H9 (cell line): ENCODE results near the gene WNT8B. TPM values are rescaled to one million over a fixed set of nuclear protein-coding genes. Genes with fewer than 3 reads are reported as not detected.

Source experiments
- DNase-seq: peaks from one replicate; pipeline ENCODE4 v3.0.0-alpha.2; 2017
- H2AFZ ChIP-seq: one replicate; pipeline ENCODE4 v1.6.1; 2013; ENCODE audit warnings: mild to moderate bottlenecking, low read length, control low read depth, moderate library complexity
- H2AK5ac ChIP-seq: 2 replicates; pipeline ENCODE4 v1.6.1; 2013; ENCODE audit warnings: low read length, control low read depth, mixed read lengths; ENCODE audit not compliant: insufficient read length
- H2BK120ac ChIP-seq: one replicate; pipeline ENCODE4 v1.6.1; 2013; ENCODE audit warnings: low read depth, mild to moderate bottlenecking, low read length, control low read depth, inconsistent platforms; ENCODE audit not compliant: poor library complexity, severe bottlenecking
- H2BK12ac ChIP-seq: 2 replicates; pipeline ENCODE4 v1.6.1; 2013; ENCODE audit warnings: low read length, control low read depth, mixed read lengths, low read depth; ENCODE audit not compliant: insufficient read length
- H2BK15ac ChIP-seq: 2 replicates; pipeline ENCODE4 v1.6.1; 2013; ENCODE audit warnings: low read depth, low read length, control low read depth
- H2BK20ac ChIP-seq: one replicate; pipeline ENCODE4 v1.6.1; 2013; ENCODE audit warnings: low read depth, mild to moderate bottlenecking, low read length, control low read depth, inconsistent platforms; ENCODE audit not compliant: poor library complexity, severe bottlenecking
- H2BK5ac ChIP-seq: 2 replicates; pipeline ENCODE4 v1.6.1; 2013; ENCODE audit warnings: low read length, control low read depth, mixed read lengths; ENCODE audit not compliant: insufficient read length
- H3K14ac ChIP-seq: 2 replicates; pipeline ENCODE4 v1.6.1; 2013; ENCODE audit warnings: low read length, control low read depth; ENCODE audit not compliant: insufficient read depth
- H3K18ac ChIP-seq: 2 replicates; pipeline ENCODE4 v1.6.1; 2013; ENCODE audit warnings: low read depth, mild to moderate bottlenecking, mixed read lengths, low read length, control low read depth; ENCODE audit not compliant: insufficient read length
- H3K23ac ChIP-seq: 2 replicates; pipeline ENCODE4 v1.6.1; 2013; ENCODE audit warnings: low read length, control low read depth, mixed read lengths, low read depth; ENCODE audit not compliant: insufficient read length
- H3K23me2 ChIP-seq: 2 replicates; pipeline ENCODE4 v1.6.1; 2013; ENCODE audit warnings: low read depth, mild to moderate bottlenecking, mixed read lengths, low read length, control low read depth; ENCODE audit not compliant: insufficient read length, poor library complexity, severe bottlenecking
- H3K27ac ChIP-seq: 2 replicates; pipeline ENCODE4 v1.5.1; 2013; ENCODE audit warnings: low read length, control low read depth, mixed read lengths, low read depth; ENCODE audit not compliant: insufficient read length
- H3K27me3 ChIP-seq: 2 replicates; pipeline ENCODE4 v1.6.1; 2013; ENCODE audit warnings: low read length, control low read depth, inconsistent platforms; ENCODE audit not compliant: insufficient read depth
- H3K4ac ChIP-seq: 2 replicates; pipeline ENCODE4 v1.6.1; 2013; ENCODE audit warnings: low read depth, mild to moderate bottlenecking, control low read depth, inconsistent platforms, low read length, moderate library complexity
- H3K4me1 ChIP-seq: 2 replicates; pipeline ENCODE4 v1.6.1; 2013; ENCODE audit warnings: low read length, control low read depth, inconsistent platforms; ENCODE audit not compliant: insufficient read depth
- H3K4me2 ChIP-seq: 2 replicates; pipeline ENCODE4 v1.6.1; 2013; ENCODE audit warnings: low read length, control low read depth, mixed read lengths; ENCODE audit not compliant: insufficient read length, insufficient read depth
- H3K56ac ChIP-seq: 2 replicates; pipeline ENCODE4 v1.6.1; 2013; ENCODE audit warnings: low read depth, mild to moderate bottlenecking, mixed read lengths, low read length, control low read depth; ENCODE audit not compliant: insufficient read length
- H3K79me1 ChIP-seq: 2 replicates; pipeline ENCODE4 v1.6.1; 2013; ENCODE audit warnings: low read depth, mild to moderate bottlenecking, moderate library complexity, low read length, control low read depth, inconsistent platforms; ENCODE audit not compliant: insufficient read depth, poor library complexity, severe bottlenecking
- H3K79me2 ChIP-seq: 2 replicates; pipeline ENCODE4 v1.6.1; 2013; ENCODE audit warnings: low read length, control low read depth, inconsistent platforms; ENCODE audit not compliant: insufficient read depth
- H3K9ac ChIP-seq: 2 replicates; pipeline ENCODE4 v1.6.1; 2013; ENCODE audit warnings: low read length, control low read depth, mixed read lengths; ENCODE audit not compliant: insufficient read length; ENCODE audit errors: extremely low read depth
- H3K9me3 ChIP-seq: one replicate; pipeline ENCODE4 v1.6.1; 2013; ENCODE audit warnings: low read depth, low read length, inconsistent platforms; ENCODE audit not compliant: control insufficient read depth
- H3T11ph ChIP-seq: one replicate; pipeline ENCODE4 v1.6.1; 2013; ENCODE audit warnings: mild to moderate bottlenecking, low read length, control low read depth, inconsistent platforms
- H4K20me1 ChIP-seq: one replicate; pipeline ENCODE4 v1.6.1; 2013; ENCODE audit not compliant: control insufficient read depth, insufficient read length, insufficient read depth
- H4K5ac ChIP-seq: 2 replicates; pipeline ENCODE4 v1.6.1; 2013; ENCODE audit warnings: low read depth, mild to moderate bottlenecking, mixed read lengths, low read length, control low read depth; ENCODE audit not compliant: insufficient read length
- H4K8ac ChIP-seq: replicated peaks from 2 replicates; pipeline ENCODE4 v1.6.1; 2013; ENCODE audit warnings: low read length, control low read depth, mixed read lengths, low read depth; ENCODE audit not compliant: insufficient read length
- H4K91ac ChIP-seq: 2 replicates; pipeline ENCODE4 v1.6.1; 2013; ENCODE audit warnings: low read depth, mild to moderate bottlenecking, moderate library complexity, mixed read lengths, low read length, control low read depth; ENCODE audit not compliant: insufficient read length
- H3K27ac Mint-ChIP-seq, 3 experiments: 2 replicates in 2 of 3; 3 replicates in 1 of 3; pipeline ENCODE4 v1.8.0; 2020 to 2021; ENCODE audit warnings: mixed read lengths in 3 of 3, mild to moderate bottlenecking in 1 of 3, moderate library complexity in 1 of 3
- H3K27me3 Mint-ChIP-seq: 2 replicates; pipeline ENCODE4 v1.8.0; 2021; ENCODE audit warnings: low read depth, mild to moderate bottlenecking, moderate library complexity, mixed read lengths
- H3K36me3 Mint-ChIP-seq, 3 experiments: 2 replicates in 2 of 3; 3 replicates in 1 of 3; pipeline ENCODE4 v1.8.0; 2020 to 2021; ENCODE audit warnings: low read depth in 3 of 3, mixed read lengths in 3 of 3; ENCODE audit not compliant: insufficient read depth in 1 of 3
- H3K4me1 Mint-ChIP-seq, 2 experiments: 2 replicates each; pipeline ENCODE4 v1.8.0; 2020; ENCODE audit warnings: mixed read lengths in 2 of 2
- H3K4me3 Mint-ChIP-seq, 2 experiments: 2 replicates in 1 of 2; 3 replicates in 1 of 2; pipeline ENCODE4 v1.8.0; 2020 to 2021; ENCODE audit warnings: mild to moderate bottlenecking in 2 of 2, mixed read lengths in 2 of 2, moderate library complexity in 1 of 2
- H3K9me3 Mint-ChIP-seq, 2 experiments: 2 replicates in 1 of 2; 3 replicates in 1 of 2; pipeline ENCODE4 v1.8.0; 2020; ENCODE audit warnings: mild to moderate bottlenecking in 2 of 2, mixed read lengths in 2 of 2, moderate library complexity in 1 of 2
- WGBS: extraction: QIAGEN DNeasy Blood & Tissue Kit; methylation state at CpG from one replicate; pipeline ENCODE4 v1.1.7; 2013; ENCODE audit warnings: missing lambda C conversion rate, low lambda C conversion rate, mixed read lengths; ENCODE audit not compliant: insufficient read length; ENCODE audit errors: extremely low coverage; 5-methylcytosine and 5-hydroxymethylcytosine counted together
- total RNA-seq: library from RNA; stranded (reverse); gene quantifications from 2 replicates; pipeline ENCODE4 v1.2.1, GENCODE V29; 2021
- TF ChIP-seq, protein P1 (sequence below): fragments of 200-600 bp; sonication (generic); conservative IDR thresholded peaks from 3 replicates; pipeline ENCODE4 v1.8.0; 2021; ENCODE audit warnings: antibody characterized with exemption, mild to moderate bottlenecking

WNT8B gene
- total RNA-seq, 1 experiment from 2014 or later, result not detected

DNA sequence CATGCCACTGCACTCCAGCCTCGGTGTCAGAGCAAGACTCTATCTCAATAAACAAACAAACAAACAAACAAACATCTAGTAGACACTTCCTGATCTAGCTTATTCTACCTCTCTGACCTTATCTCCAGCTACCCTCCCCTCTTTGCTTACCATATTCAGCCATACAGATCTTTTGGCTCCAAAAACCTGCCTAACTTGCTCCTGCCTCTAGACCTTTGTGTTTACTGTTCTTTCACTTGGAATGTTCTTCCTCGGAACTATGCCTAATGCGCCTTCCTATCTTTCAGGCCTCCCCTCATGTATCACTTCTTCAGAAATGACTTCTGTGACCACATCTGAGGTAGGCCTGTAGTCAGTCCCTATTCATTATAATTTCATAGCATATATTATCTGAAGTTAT lies 20.3 kb upstream of the WNT8B start:
- H2BK12ac ChIP-seq, result no peak overlapping the region
- no peak overlapping the region for H2BK20ac ChIP-seq
- no peak for DNase-seq
- no peak overlapping the region for H4K5ac ChIP-seq
- no peak overlapping the region for H3K23ac ChIP-seq
- H2BK15ac ChIP-seq, result no peak overlapping the region
- H3K4ac ChIP-seq, result no peak overlapping the region
- no peak overlapping the region for H3K18ac ChIP-seq
- Mint-ChIP-seq H3K4me1 (no peaks in the 10 kb centered on the region), H3K27ac (no peak overlapping the region), H3K36me3 (no peaks in the 10 kb centered on the region), H3K4me3 (no peak overlapping the region), H3K9me3 (peaks cover 2% of the 10 kb centered on the region in 2 experiments; a peak in 1 of 5 replicates), H3K27me3 (peaks cover 31% of the 10 kb centered on the region)
- no peaks in the 10 kb centered on the region for H3K79me2 ChIP-seq
- H3K79me1 ChIP-seq, result no peaks in the 10 kb centered on the region
- no CpG with 5 or more reads among the region's 3 CpGs for WGBS
- no peak overlapping the region for H2AFZ ChIP-seq
- no peaks in the 10 kb centered on the region for H4K20me1 ChIP-seq
- H3K9me3 ChIP-seq, result no peaks in the 10 kb centered on the region
- no peak overlapping the region for H3T11ph ChIP-seq
- TF ChIP-seq, protein P1, sequence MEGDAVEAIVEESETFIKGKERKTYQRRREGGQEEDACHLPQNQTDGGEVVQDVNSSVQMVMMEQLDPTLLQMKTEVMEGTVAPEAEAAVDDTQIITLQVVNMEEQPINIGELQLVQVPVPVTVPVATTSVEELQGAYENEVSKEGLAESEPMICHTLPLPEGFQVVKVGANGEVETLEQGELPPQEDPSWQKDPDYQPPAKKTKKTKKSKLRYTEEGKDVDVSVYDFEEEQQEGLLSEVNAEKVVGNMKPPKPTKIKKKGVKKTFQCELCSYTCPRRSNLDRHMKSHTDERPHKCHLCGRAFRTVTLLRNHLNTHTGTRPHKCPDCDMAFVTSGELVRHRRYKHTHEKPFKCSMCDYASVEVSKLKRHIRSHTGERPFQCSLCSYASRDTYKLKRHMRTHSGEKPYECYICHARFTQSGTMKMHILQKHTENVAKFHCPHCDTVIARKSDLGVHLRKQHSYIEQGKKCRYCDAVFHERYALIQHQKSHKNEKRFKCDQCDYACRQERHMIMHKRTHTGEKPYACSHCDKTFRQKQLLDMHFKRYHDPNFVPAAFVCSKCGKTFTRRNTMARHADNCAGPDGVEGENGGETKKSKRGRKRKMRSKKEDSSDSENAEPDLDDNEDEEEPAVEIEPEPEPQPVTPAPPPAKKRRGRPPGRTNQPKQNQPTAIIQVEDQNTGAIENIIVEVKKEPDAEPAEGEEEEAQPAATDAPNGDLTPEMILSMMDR, result no peak
- H3K14ac ChIP-seq, result no peak overlapping the region
- H2AK5ac ChIP-seq, result no peak overlapping the region
- no peak overlapping the region for H3K27ac ChIP-seq
- H3K9ac ChIP-seq, result no peak overlapping the region
- H4K91ac ChIP-seq, result no peak overlapping the region
- H3K27me3 ChIP-seq, result no peaks in the 10 kb centered on the region
- no peaks in the 10 kb centered on the region for H3K23me2 ChIP-seq
- no peak overlapping the region for H2BK120ac ChIP-seq
- no peak overlapping the region for H3K4me2 ChIP-seq
- no peak overlapping the region for H3K56ac ChIP-seq
- H3K4me1 ChIP-seq, result no peaks in the 10 kb centered on the region
- no peak overlapping the region for H2BK5ac ChIP-seq
- no peak overlapping the region for H4K8ac ChIP-seq
